PFSK-1 (cell line): ENCODE data around the gene FGGY.

Source experiments
- POLR2AphosphoS5 ChIP-seq: IDR thresholded peaks from 2 replicates; pipeline ENCODE4 v1.6.1; 2012; ENCODE audit warnings: low read depth, mild to moderate bottlenecking, control low read depth, low read length, moderate library complexity
- REST ChIP-seq, 2 experiments: IDR thresholded peaks; 2 replicates each; pipeline versions ENCODE4 v1.6.1 to v1.8.0; 2011 to 2012; ENCODE audit warnings: low read depth in 2 of 2, low read length in 2 of 2, control low read depth in 1 of 2, inconsistent platforms in 1 of 2, mild to moderate bottlenecking in 1 of 2, moderate library complexity in 1 of 2; ENCODE audit not compliant: insufficient read depth in 1 of 2
- SIN3A ChIP-seq: IDR thresholded peaks from 2 replicates; pipeline ENCODE4 v1.6.1; 2012; ENCODE audit warnings: mild to moderate bottlenecking, low read length, moderate library complexity, borderline replicate concordance; ENCODE audit not compliant: insufficient read depth
- TAF1 ChIP-seq: IDR thresholded peaks from 2 replicates; pipeline ENCODE4 v1.6.1; 2012; ENCODE audit warnings: low read length, control low read depth, borderline replicate concordance; ENCODE audit not compliant: insufficient read depth

- TF ChIP-seq REST (IDR thresholded peaks at IDR 0.05; ENCODE audit: insufficient read depth in 1 of 2, low read depth in 2 of 2, low read length in 2 of 2) (no peak), POLR2AphosphoS5 (no peak), SIN3A (no peak), TAF1 (no peak)
Observed at GRCh38 chr1:59317780-59318179, 20.9 kb downstream of the FGGY start.
